B cell (primary cell): ENCODE data around the gene NR5A1.

Source experiments
- CTCF ChIP-seq: fragments of 200-600 bp; IDR thresholded peaks from one replicate; pipeline ENCODE4 v1.8.0; 2022; ENCODE audit warnings: antibody characterized with exemption, mild to moderate bottlenecking
- EZH2 ChIP-seq: IDR thresholded peaks from 2 replicates; pipeline ENCODE4 v1.6.1; 2012; ENCODE audit warnings: borderline replicate concordance, low read depth, mild to moderate bottlenecking, moderate library complexity, low read length; ENCODE audit not compliant: insufficient read depth, poor library complexity, severe bottlenecking

GRCh38 chr9:124437086-124437485 lies 70.1 kb downstream of the NR5A1 start:
- TF ChIP-seq EZH2: no peak
- no peak for TF ChIP-seq CTCF
